ENCODE results near the gene PGC. TPM values are rescaled to one million over a fixed set of nuclear protein-coding genes. Genes with fewer than 3 reads are reported as not detected.

The PGC gene
- polyA plus RNA-seq, 1 of the 3 experiments (the other 2 are of a cell fraction) = not detected

GRCh38 chr6:41728073-41728936 lies 18.9 kb downstream of the PGC start:
- H3K4me2 ChIP-seq = no peak overlapping the region
- H2AFZ ChIP-seq (ENCODE audit: low read depth) = no peak overlapping the region
- no peak overlapping the region for H3K9ac ChIP-seq
- peaks cover 58% of the 10 kb centered on the region for H3K79me2 ChIP-seq (ENCODE audit: insufficient read depth)
- H3F3A ChIP-seq (replicated peaks; ENCODE audit: insufficient read depth) = peaks cover 3% of the 10 kb centered on the region
- H3K4me1 ChIP-seq (ENCODE audit: control insufficient read depth in 1 of 2, insufficient read depth in 2 of 2, low read depth in 1 of 2, low read length in 1 of 2) = peaks cover 45 to 65% of the 10 kb centered on the region in 2 experiments
- no peak overlapping the region for H3K27ac ChIP-seq (ENCODE audit: low read depth in 2 of 2, low read length in 1 of 2)
- ChIA-PET POLR2A (no interaction called here), CTCF (interaction anchor here (0.7 to 4.5 kb wide), 6 partner anchors 16 to 360 kb away, joined by 3 to 32 read pairs (median 4); partner anchors contain the start of gene TOMM6)
- H4K20me1 ChIP-seq (ENCODE audit: insufficient read depth) = no peaks in the 10 kb centered on the region
- no peaks in the 10 kb centered on the region for H3K9me2 ChIP-seq
- DNase-seq = no peak
- H3K36me3 ChIP-seq (replicated peaks in 1 of 2; ENCODE audit: control insufficient read depth in 1 of 2, insufficient read depth in 2 of 2, low read length in 1 of 2) = no peaks in the 10 kb centered on the region
- WGBS (ENCODE audit: low lambda C conversion rate) = 95% methylated on average over 15 of the region's 19 CpGs
- H3K27me3 ChIP-seq (ENCODE audit: insufficient read depth) = no peaks in the 10 kb centered on the region
- H3K4me3 ChIP-seq (ENCODE audit: low read depth in 2 of 2, low read length in 1 of 2) = no peak overlapping the region
- no peaks in the 10 kb centered on the region for H3K9me3 ChIP-seq
- TF ChIP-seq EZH2phosphoT487 (IDR thresholded peaks at IDR 0.05; ENCODE audit: borderline replicate concordance, low read depth) (no peak), GABPA (IDR thresholded peaks at IDR 0.05; ENCODE audit: low read depth) (no peak), RAD21 (IDR thresholded peaks at IDR 0.05; ENCODE audit: low read length) (no peak), NFIC (IDR thresholded peaks at IDR 0.05; ENCODE audit: borderline replicate concordance) (no peak)
- TF ChIP-seq, protein P1, sequence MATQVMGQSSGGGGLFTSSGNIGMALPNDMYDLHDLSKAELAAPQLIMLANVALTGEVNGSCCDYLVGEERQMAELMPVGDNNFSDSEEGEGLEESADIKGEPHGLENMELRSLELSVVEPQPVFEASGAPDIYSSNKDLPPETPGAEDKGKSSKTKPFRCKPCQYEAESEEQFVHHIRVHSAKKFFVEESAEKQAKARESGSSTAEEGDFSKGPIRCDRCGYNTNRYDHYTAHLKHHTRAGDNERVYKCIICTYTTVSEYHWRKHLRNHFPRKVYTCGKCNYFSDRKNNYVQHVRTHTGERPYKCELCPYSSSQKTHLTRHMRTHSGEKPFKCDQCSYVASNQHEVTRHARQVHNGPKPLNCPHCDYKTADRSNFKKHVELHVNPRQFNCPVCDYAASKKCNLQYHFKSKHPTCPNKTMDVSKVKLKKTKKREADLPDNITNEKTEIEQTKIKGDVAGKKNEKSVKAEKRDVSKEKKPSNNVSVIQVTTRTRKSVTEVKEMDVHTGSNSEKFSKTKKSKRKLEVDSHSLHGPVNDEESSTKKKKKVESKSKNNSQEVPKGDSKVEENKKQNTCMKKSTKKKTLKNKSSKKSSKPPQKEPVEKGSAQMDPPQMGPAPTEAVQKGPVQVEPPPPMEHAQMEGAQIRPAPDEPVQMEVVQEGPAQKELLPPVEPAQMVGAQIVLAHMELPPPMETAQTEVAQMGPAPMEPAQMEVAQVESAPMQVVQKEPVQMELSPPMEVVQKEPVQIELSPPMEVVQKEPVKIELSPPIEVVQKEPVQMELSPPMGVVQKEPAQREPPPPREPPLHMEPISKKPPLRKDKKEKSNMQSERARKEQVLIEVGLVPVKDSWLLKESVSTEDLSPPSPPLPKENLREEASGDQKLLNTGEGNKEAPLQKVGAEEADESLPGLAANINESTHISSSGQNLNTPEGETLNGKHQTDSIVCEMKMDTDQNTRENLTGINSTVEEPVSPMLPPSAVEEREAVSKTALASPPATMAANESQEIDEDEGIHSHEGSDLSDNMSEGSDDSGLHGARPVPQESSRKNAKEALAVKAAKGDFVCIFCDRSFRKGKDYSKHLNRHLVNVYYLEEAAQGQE (IDR thresholded peaks at IDR 0.05; ENCODE audit: low read depth, low read length) = no peak

DNA sequence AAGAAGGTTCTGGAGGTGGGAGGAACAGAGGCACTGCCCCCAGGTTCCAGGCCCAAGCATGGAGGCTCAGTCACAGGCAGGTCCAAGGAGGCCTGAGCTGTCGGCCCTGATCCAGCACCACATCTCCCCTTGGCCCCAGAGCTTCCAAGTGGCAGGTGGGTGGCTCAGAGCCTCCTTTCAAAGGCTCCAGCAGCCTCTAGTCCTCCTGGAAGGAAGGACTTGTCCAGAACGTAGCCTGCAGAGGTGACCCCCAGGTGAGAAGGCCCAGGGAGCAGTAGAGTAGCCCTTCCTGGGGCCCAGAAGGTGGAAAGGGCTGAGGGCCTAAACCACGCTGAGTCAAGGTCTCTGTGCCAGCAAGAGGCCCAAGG lies 19.5 kb downstream of the PGC start:
- POLR2A ChIA-PET = no interaction called here
- no peaks in the 10 kb centered on the region for H3K9me3 ChIP-seq
- no peaks in the 10 kb centered on the region for H3K27me3 ChIP-seq (ENCODE audit: insufficient read depth)
- CTCF ChIA-PET = interaction anchor here (0.7 to 4.5 kb wide), 3 partner anchors 20 to 359 kb away, joined by 3 to 32 read pairs (median 3); partner anchors contain the start of gene TOMM6
- H4K20me1 ChIP-seq (ENCODE audit: insufficient read depth) = no peaks in the 10 kb centered on the region
- no peaks in the 10 kb centered on the region for H3F3A ChIP-seq (replicated peaks; ENCODE audit: insufficient read depth)
- H3K36me3 ChIP-seq (replicated peaks in 1 of 2; ENCODE audit: control insufficient read depth in 1 of 2, insufficient read depth in 2 of 2, low read length in 1 of 2) = no peaks in the 10 kb centered on the region
- TF ChIP-seq, protein P2, sequence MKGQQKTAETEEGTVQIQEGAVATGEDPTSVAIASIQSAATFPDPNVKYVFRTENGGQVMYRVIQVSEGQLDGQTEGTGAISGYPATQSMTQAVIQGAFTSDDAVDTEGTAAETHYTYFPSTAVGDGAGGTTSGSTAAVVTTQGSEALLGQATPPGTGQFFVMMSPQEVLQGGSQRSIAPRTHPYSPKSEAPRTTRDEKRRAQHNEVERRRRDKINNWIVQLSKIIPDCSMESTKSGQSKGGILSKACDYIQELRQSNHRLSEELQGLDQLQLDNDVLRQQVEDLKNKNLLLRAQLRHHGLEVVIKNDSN (IDR thresholded peaks at IDR 0.05; ENCODE audit: borderline replicate concordance, low read depth) = no peak
- no peak for TF ChIP-seq RCOR1 (IDR thresholded peaks at IDR 0.05; ENCODE audit: low read length)
- H3K4me2 ChIP-seq = no peak overlapping the region
- H3K4me3 ChIP-seq (ENCODE audit: low read depth in 2 of 2, low read length in 1 of 2) = no peak overlapping the region
- peaks cover 58% of the 10 kb centered on the region for H3K79me2 ChIP-seq (ENCODE audit: insufficient read depth)
- 93% methylated on average over 2 of the region's 3 CpGs for WGBS (ENCODE audit: low lambda C conversion rate)
- H3K9me2 ChIP-seq = no peaks in the 10 kb centered on the region
- no peak overlapping the region for H3K9ac ChIP-seq
- H2AFZ ChIP-seq (ENCODE audit: low read depth) = no peak overlapping the region
- peaks cover 43 to 59% of the 10 kb centered on the region in 2 experiments; a peak in 3 of 4 replicates for H3K4me1 ChIP-seq (ENCODE audit: control insufficient read depth in 1 of 2, insufficient read depth in 2 of 2, low read depth in 1 of 2, low read length in 1 of 2)
- H3K27ac ChIP-seq (ENCODE audit: low read depth in 2 of 2, low read length in 1 of 2) = no peak overlapping the region
- DNase-seq = no peak
